Activated T-helper 1 cell treated with anti-CD3 and anti-CD28 coated beads, Interleukin-12 subunit alpha, Interleukin-12 subunit beta, Interleukin-2, Interleukin-4 antibody, amounts not matched to agents 30 ng/mL and 10 ng/mL and 1 ng/mL, durations not matched to agents 14 hours and 24 hours and 36 hours (primary cell): ENCODE measurements around the gene INKA2. TPM values are rescaled to one million over a fixed set of nuclear protein-coding genes. Genes with fewer than 3 reads are reported as not detected.

Source experiments
- DNase-seq: peaks from one replicate; pipeline ENCODE4 v3.0.0; 2021; ENCODE audit warnings: low spot score
- H3K27ac Mint-ChIP-seq: one replicate; pipeline ENCODE4 v1.8.0; 2021; ENCODE audit warnings: mild to moderate bottlenecking, mixed read lengths
- H3K27me3 Mint-ChIP-seq: one replicate; pipeline ENCODE4 v1.8.0; 2022; ENCODE audit warnings: mild to moderate bottlenecking, moderate library complexity, mixed read lengths; ENCODE audit not compliant: insufficient read depth
- H3K36me3 Mint-ChIP-seq: one replicate; pipeline ENCODE4 v1.8.0; 2021; ENCODE audit warnings: low read depth, mixed read lengths
- H3K4me1 Mint-ChIP-seq: one replicate; pipeline ENCODE4 v1.8.0; 2021; ENCODE audit warnings: low read depth, mixed read lengths
- H3K4me3 Mint-ChIP-seq: one replicate; pipeline ENCODE4 v1.8.0; 2021; ENCODE audit warnings: mild to moderate bottlenecking, moderate library complexity, mixed read lengths
- H3K9me3 Mint-ChIP-seq: one replicate; pipeline ENCODE4 v1.8.0; 2021; ENCODE audit warnings: mixed read lengths
- intact Hi-C: fragments of 100-400 bp; cut with micrococcal nuclease; formaldehyde crosslinking; loops from one replicate; pipeline ENCODE4 v1.15.1; 2024
- total RNA-seq: library from RNA; stranded (reverse); gene quantifications from 2 replicates; pipeline ENCODE4 v1.2.3, GENCODE V29; 2022

The INKA2 gene
- total RNA-seq, 1 donor from 2014 or later, result 1.3 TPM

GRCh38 chr1:111768023-111768422 lies 28.8 kb upstream of the INKA2 start:
- Mint-ChIP-seq H3K4me3 (no peak overlapping the region), H3K27ac (no peak overlapping the region), H3K9me3 (no peaks in the 10 kb centered on the region), H3K36me3 (peaks cover 33% of the 10 kb centered on the region), H3K27me3 (no peaks in the 10 kb centered on the region), H3K4me1 (peaks cover 15% of the 10 kb centered on the region)
- intact Hi-C loops, result loop anchor here (5.0 kb wide), 1 partner anchor 366 kb away; no protein-coding TSS in a partner anchor
- DNase-seq, result no peak

DNA sequence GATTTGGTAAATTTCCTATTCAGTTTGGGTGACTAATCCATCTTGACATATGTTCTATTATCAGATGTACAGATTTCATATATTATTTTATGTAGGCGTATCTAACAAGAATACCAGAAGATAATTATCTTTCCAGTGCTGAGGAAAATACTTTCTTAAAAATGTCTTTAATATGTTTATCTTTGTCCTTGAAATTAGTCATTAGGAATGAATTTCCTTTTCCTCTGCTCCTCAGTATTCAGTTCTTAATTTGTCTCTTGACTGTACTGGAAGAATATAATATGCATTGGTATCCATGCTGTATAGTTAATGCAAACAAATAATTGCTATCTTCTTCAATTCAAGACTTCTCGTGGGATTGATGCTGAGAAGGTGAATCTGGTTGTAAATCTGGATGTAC lies 23.1 kb upstream of the INKA2 start:
- Mint-ChIP-seq H3K27ac (no peak overlapping the region), H3K4me3 (no peak overlapping the region), H3K36me3 (peaks cover 57% of the 10 kb centered on the region), H3K4me1 (peaks cover 26% of the 10 kb centered on the region), H3K27me3 (no peaks in the 10 kb centered on the region), H3K9me3 (no peaks in the 10 kb centered on the region)
- intact Hi-C loops, result no loop called here
- no peak for DNase-seq

DNA sequence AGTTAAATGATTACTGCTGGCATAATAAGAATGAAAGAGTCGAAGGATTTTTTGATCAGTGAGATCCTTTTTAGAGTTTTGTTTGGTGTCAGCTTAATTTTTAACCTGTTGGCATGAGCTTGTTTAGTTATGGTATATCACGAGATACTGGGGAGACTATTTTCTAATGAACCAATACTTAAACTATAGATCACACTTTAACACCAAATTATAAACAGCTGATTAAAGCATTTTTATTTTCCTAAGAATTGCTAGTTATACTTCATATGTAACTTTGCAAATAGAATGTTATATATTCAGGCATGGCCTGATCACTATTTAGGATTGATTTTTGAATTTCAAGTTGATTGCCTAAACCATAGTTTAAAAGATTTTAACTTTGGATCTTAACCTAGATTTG lies 22.5 kb upstream of the INKA2 start:
- intact Hi-C loops, result no loop called here
- Mint-ChIP-seq H3K9me3 (no peaks in the 10 kb centered on the region), H3K4me3 (no peak overlapping the region), H3K4me1 (peaks cover 27% of the 10 kb centered on the region), H3K27me3 (no peaks in the 10 kb centered on the region), H3K36me3 (peaks cover 57% of the 10 kb centered on the region), H3K27ac (no peak overlapping the region)
- DNase-seq, result no peak

DNA sequence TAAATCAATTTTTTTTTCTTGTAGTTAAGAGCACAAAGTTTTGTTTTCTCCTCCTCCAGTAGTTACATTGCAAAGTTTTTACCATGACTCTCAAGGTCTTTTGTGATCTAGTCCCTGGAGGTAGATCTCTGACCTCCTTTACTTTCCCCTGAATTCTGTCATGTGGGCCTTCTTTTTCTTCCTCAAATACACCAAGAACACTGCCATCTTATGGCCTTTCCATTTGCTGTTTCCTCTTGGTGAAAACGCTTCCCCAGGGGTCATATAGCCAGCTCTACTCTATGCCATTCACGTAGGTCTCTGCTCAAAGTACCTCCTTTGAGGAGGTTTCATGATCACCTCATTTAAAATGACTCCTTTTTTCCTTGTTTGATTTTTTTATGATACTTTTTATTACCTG lies 19.2 kb upstream of the INKA2 start:
- Mint-ChIP-seq H3K9me3 (no peaks in the 10 kb centered on the region), H3K4me3 (peak overlapping the region; percentile 12), H3K27me3 (no peaks in the 10 kb centered on the region), H3K27ac (peak overlapping the region; percentile 10), H3K36me3 (peaks cover 38% of the 10 kb centered on the region), H3K4me1 (peaks cover 34% of the 10 kb centered on the region)
- intact Hi-C loops, result loop anchor here (5.0 kb wide), 3 partner anchors 616 to 881 kb away; partner anchors contain the start of genes CEPT1, DRAM2 and LRIF1
- no peak for DNase-seq

DNA sequence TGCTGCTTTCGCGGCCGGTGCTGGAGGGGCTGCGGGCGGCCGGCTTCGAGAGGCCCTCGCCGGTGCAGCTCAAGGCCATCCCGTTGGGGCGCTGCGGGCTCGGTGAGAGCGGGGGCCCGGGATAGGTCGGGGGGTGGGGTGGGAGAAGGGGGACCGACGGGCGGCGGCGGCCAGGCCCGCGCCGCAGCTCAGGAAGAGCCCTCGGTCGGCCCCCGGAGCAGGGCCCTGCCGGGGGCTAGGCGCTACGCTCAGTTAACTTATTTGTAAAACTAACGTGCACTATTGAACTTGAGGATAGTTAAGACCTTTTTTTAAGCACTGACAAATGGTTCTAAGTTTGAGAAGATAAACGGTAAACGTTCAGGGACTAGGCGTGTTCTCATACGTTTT lies 16.9 kb upstream of the INKA2 start:
- peaks cover 35% of the 10 kb centered on the region for H3K4me1 Mint-ChIP-seq
- H3K9me3 Mint-ChIP-seq, result no peaks in the 10 kb centered on the region
- H3K36me3 Mint-ChIP-seq, result peaks cover 25% of the 10 kb centered on the region
- intact Hi-C loops, result loop anchor here (5.0 kb wide), 3 partner anchors 614 to 879 kb away; partner anchors contain the start of genes CEPT1, DRAM2 and LRIF1
- H3K27me3 Mint-ChIP-seq, result peaks cover 6% of the 10 kb centered on the region
- no peak for DNase-seq
- peak overlapping the region; percentile 97 for H3K27ac Mint-ChIP-seq
- peak overlapping the region; percentile 83 for H3K4me3 Mint-ChIP-seq

DNA sequence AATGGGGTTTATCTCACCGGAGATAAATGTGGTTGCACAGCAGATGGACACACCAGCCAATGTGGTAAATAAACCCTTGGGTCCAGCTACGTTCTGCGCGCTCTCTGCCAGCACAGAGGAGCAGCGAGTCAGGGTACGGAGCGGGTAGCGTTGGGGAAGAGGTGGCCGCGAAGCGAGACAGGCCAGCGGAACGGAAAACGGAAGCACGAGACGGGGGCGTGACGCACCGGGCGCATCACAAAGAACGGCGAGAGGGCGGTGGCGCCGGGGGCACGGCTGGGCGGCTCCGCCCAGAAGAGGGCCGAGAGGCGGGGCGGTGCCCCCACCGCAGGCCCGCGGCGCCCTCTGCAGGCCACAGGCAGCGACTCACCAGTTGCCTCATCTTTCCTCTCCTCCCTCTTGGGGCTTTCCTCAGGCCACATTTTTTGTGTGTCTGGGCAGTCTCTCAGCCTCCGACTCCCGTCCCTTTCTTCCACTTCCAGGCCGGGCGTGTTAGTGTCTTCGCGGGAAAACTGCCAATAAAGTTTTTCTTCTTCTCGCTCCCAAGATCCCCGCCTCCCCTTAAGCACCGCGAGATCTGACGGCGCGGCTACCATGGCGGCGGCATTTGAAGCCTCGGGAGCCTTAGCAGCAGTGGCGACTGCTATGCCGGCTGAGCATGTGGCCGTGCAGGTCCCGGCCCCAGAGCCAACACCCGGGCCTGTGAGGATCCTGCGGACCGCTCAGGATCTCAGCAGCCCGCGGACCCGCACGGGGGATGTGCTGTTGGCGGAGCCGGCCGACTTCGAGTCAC lies 16.3 kb upstream of the INKA2 start, which contains the start of gene DDX20:
DDX20 (plus strand) TSS at position 571 of the 793 bp plus-strand sequence; CDS start at position 595, 24 bp downstream.
- peak within 1 kb of the TSS; percentile 83 for H3K4me3 Mint-ChIP-seq
- peaks cover 35% of the 10 kb centered on the region for H3K4me1 Mint-ChIP-seq

GRCh38 chr1:111754984-111755330 lies 15.8 kb upstream of the INKA2 start:
- Mint-ChIP-seq H3K27ac (peak overlapping the region; percentile 86), H3K4me1 (peaks cover 31% of the 10 kb centered on the region), H3K27me3 (peaks cover 13% of the 10 kb centered on the region), H3K9me3 (no peaks in the 10 kb centered on the region), H3K4me3 (peak overlapping the region; percentile 82), H3K36me3 (peaks cover 18% of the 10 kb centered on the region)
- peak; percentile 22 for DNase-seq
- intact Hi-C loops, result loop anchor here (1.0 to 5.0 kb wide), 14 partner anchors 14 to 1416 kb away; partner anchors contain the start of genes ATP5PB, CEPT1, DRAM2 and INKA2

More for the DNA sequence above, 16.3 kb upstream of the INKA2 start, which contains the start of gene DDX20:
- peak; percentile 92 for DNase-seq
- Mint-ChIP-seq H3K36me3 (peaks cover 21% of the 10 kb centered on the region), H3K9me3 (no peaks in the 10 kb centered on the region), H3K27ac (peak within 1 kb of the TSS; percentile 97), H3K27me3 (peaks cover 12% of the 10 kb centered on the region)
- intact Hi-C loops, result loop anchor here (1.0 to 5.0 kb wide), 14 partner anchors 14 to 1417 kb away; partner anchors contain the start of genes ATP5PB, CEPT1, DRAM2 and INKA2

GRCh38 chr1:111751906-111752575 lies 12.8 kb upstream of the INKA2 start:
- H3K27ac Mint-ChIP-seq, result no peak overlapping the region
- H3K36me3 Mint-ChIP-seq, result peaks cover 4% of the 10 kb centered on the region
- H3K4me3 Mint-ChIP-seq, result no peak overlapping the region
- no peaks in the 10 kb centered on the region for H3K9me3 Mint-ChIP-seq
- DNase-seq, result no peak
- intact Hi-C loops, result no loop called here
- H3K27me3 Mint-ChIP-seq, result peaks cover 16% of the 10 kb centered on the region
- H3K4me1 Mint-ChIP-seq, result peaks cover 27% of the 10 kb centered on the region

GRCh38 chr1:111750856-111751255 lies 11.7 kb upstream of the INKA2 start:
- no peaks in the 10 kb centered on the region for H3K36me3 Mint-ChIP-seq
- DNase-seq, result no peak
- H3K4me3 Mint-ChIP-seq, result no peak overlapping the region
- no peak overlapping the region for H3K27ac Mint-ChIP-seq
- peaks cover 16% of the 10 kb centered on the region for H3K27me3 Mint-ChIP-seq
- H3K9me3 Mint-ChIP-seq, result no peaks in the 10 kb centered on the region
- peaks cover 23% of the 10 kb centered on the region for H3K4me1 Mint-ChIP-seq
- intact Hi-C loops, result no loop called here

DNA sequence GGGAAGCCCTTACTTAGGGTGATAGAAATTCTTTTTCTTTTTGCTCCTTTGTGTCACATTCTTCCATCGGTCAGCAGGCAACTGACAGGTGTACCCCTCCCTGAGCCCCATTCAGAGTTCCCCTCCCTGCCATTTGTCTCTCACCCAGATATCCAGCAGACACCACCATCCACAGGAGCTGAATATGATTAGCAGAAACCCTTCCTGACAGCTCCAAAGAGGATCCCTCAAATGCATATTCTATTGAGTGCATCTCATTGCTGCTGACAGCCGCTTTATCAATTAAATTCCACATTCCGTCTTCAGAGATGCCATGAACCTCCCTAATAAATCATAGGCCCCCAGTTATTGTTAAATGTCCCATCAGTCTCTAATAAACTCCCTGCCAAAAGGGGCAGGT lies 10.4 kb upstream of the INKA2 start:
- Mint-ChIP-seq H3K36me3 (no peaks in the 10 kb centered on the region), H3K4me3 (no peak overlapping the region), H3K27ac (no peak overlapping the region), H3K9me3 (no peaks in the 10 kb centered on the region), H3K27me3 (peaks cover 18% of the 10 kb centered on the region), H3K4me1 (peaks cover 16% of the 10 kb centered on the region)
- intact Hi-C loops, result no loop called here
- no peak for DNase-seq

DNA sequence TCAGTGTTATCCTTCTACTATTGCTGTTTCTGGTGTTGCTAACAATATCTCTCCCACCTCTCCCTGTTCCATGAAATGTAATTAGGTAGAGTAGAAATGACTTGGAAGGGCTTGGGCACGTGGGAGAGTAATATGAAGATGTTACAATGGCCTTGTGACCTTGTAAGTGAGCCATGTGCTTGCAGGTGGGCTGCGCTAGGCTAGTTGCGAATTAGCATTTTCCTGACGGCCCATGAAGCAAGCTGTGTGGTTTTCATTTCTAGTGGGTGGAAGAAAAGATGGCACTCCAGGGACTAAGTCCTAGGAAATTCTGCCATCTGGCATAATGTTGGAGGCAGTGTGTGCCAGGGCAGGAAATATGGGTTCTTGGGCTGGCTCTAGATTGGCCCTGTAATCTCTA lies 8.8 kb upstream of the INKA2 start:
- Mint-ChIP-seq H3K4me1 (peaks cover 14% of the 10 kb centered on the region), H3K36me3 (no peaks in the 10 kb centered on the region), H3K27me3 (peaks cover 23% of the 10 kb centered on the region), H3K9me3 (no peaks in the 10 kb centered on the region), H3K4me3 (no peak overlapping the region), H3K27ac (no peak overlapping the region)
- intact Hi-C loops, result loop anchor here (1.0 kb wide), 4 partner anchors 9 to 267 kb away; partner anchors contain the start of gene INKA2
- DNase-seq, result no peak

DNA sequence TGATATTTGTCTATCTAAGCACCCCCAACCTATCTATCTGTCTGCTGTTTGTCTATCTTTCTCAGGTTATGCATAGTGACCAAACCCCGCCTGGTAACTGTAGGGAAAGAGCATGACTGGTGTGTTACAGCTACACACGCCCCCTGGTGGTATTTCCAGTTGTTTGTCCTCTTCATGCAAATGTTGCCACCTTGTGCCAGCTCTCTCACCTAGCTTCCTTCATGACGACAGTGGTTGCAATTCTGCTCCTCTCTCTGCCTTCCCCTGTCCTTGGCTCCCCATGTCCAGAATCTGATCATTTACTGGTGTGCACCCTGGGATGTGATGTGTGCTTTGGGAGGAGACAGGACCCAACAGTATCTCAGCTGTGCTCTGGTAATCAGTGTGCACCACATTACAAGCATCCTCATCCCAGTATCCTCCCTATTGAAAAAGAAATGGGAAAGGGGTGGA lies 8.1 kb upstream of the INKA2 start:
- H3K4me1 Mint-ChIP-seq, result peaks cover 14% of the 10 kb centered on the region
- H3K9me3 Mint-ChIP-seq, result no peaks in the 10 kb centered on the region
- intact Hi-C loops, result loop anchor here (1.0 kb wide), 4 partner anchors 8 to 266 kb away; partner anchors contain the start of gene INKA2
- H3K27ac Mint-ChIP-seq, result no peak overlapping the region
- peaks cover 28% of the 10 kb centered on the region for H3K27me3 Mint-ChIP-seq
- no peak overlapping the region for H3K4me3 Mint-ChIP-seq
- H3K36me3 Mint-ChIP-seq, result no peaks in the 10 kb centered on the region
- peak; percentile 70 for DNase-seq

DNA sequence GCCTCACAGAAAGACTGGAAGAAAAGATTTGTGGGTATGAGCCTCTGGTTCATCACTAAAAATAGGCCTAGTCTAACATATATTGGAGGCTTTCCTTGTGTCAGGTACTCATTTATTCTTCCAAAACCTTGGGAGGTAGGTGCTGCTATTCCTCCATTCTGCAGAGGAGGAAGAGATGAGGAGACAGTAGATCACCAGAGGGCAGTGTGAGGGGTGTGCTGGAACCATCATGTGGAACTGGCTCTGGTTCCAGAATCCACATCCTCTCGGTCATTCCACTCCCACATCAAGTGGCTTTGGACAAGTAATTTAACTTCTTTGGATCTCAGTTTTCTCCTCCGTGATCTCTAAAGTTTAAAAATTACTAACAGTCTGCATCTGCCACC lies 7.4 kb upstream of the INKA2 start:
- Mint-ChIP-seq H3K27ac (no peak overlapping the region), H3K36me3 (no peaks in the 10 kb centered on the region), H3K9me3 (no peaks in the 10 kb centered on the region), H3K4me1 (peaks cover 9% of the 10 kb centered on the region), H3K27me3 (peaks cover 31% of the 10 kb centered on the region), H3K4me3 (no peak overlapping the region)
- no peak for DNase-seq
- intact Hi-C loops, result no loop called here
